Smooth muscle cell of bladder (primary cell): ENCODE data around the gene ZNF883. TPM values are rescaled to one million over a fixed set of nuclear protein-coding genes. Genes with fewer than 3 reads are reported as not detected.

Source experiments
- total RNA-seq: library from RNA; depleted of rRNA; stranded (reverse); fragments of >200 nt; gene quantifications from 2 replicates; pipeline ENCODE4 v1.2.3, GENCODE V29; 2014

The ZNF883 gene
- 1.2 and 1.8 TPM in 2 replicates for total RNA-seq

GRCh38 chr9:113011911-113012381 is at the start of gene ZNF883:
ZNF883 (minus strand) TSS chr9:113012192.

GRCh38 chr9:113056191-113057106 is 44.5 kb upstream of the ZNF883 start, which contains the start of gene ZFP37:
ZFP37 (minus strand) TSS chr9:113056724; CDS start chr9:113056688, 36 bp downstream.

Other genes with a start within 250 kb of the ZNF883 start
- gene SLC46A2, start 121.3 kb downstream of the ZNF883 start, total RNA-seq: not detected in 2 replicates
- 2.3 and 2.4 TPM in 2 replicates for gene ZFP37, start 44.5 kb upstream of the ZNF883 start, total RNA-seq
- gene SLC31A2, start 138.8 kb upstream of the ZNF883 start, total RNA-seq: 9.4 and 10.0 TPM in 2 replicates
- gene FKBP15, start 209.1 kb upstream of the ZNF883 start, total RNA-seq: 14.6 and 17.7 TPM in 2 replicates
- 44.4 and 45.8 TPM in 2 replicates for gene SLC31A1, start 209.4 kb upstream of the ZNF883 start, total RNA-seq